BJ (cell line): ENCODE measurements around the gene DDX11. TPM values are rescaled to one million over a fixed set of nuclear protein-coding genes. Genes with fewer than 3 reads are reported as not detected.
"Not testable (repeated sequence)": the region's sequence is repeated elsewhere in the genome, so short reads cannot be mapped to it uniquely, and the experiment has no call there.

Source experiments
- CTCF ChIA-PET: fragments of 350-600 bp; formaldehyde crosslinking; extraction: SDS; loops from one replicate; lab custom pipeline; 2021; ENCODE audit warnings: antibody characterized with exemption, inconsistent platforms; lab: Yijun Ruan, JAX
- POLR2A ChIA-PET: fragments of 300-600 bp; sonication (Branson Sonifier 250); formaldehyde crosslinking; extraction: SDS; loops from one replicate; lab custom pipeline; 2021; ENCODE audit warnings: antibody characterized with exemption; lab: Charles Lee
- DNase-seq: peaks from one replicate; pipeline ENCODE4 v3.0.0-alpha.2; 2011; ENCODE audit warnings: low read depth
- H3K27me3 ChIP-seq: 2 replicates; pipeline ENCODE4 v1.6.0; 2011; ENCODE audit warnings: low read length; ENCODE audit not compliant: control insufficient read depth, insufficient read depth
- H3K36me3 ChIP-seq: 2 replicates; pipeline ENCODE4 v1.5.1; 2011; ENCODE audit warnings: low read length; ENCODE audit not compliant: control insufficient read depth, insufficient read depth
- H3K4me3 ChIP-seq: 2 replicates; pipeline ENCODE4 v1.5.1; 2011; ENCODE audit warnings: low read depth, mild to moderate bottlenecking, control low read depth, low read length
- CTCF ChIP-seq: IDR thresholded peaks from 2 replicates; pipeline ENCODE4 v1.5.1; 2011; ENCODE audit warnings: low read depth, mild to moderate bottlenecking, control low read depth, inconsistent platforms, low read length, moderate library complexity; ENCODE audit not compliant: insufficient read depth
- polyA plus RNA-seq: library from polyadenylated mRNA; depleted of rRNA; stranded (reverse); fragments of >200 nt; gene quantifications from 2 replicates; pipeline ENCODE4 v1.2.3, GENCODE V29; 2011

DDX11 gene
- polyA plus RNA-seq, 1 experiment = 12.8 TPM

DNA sequence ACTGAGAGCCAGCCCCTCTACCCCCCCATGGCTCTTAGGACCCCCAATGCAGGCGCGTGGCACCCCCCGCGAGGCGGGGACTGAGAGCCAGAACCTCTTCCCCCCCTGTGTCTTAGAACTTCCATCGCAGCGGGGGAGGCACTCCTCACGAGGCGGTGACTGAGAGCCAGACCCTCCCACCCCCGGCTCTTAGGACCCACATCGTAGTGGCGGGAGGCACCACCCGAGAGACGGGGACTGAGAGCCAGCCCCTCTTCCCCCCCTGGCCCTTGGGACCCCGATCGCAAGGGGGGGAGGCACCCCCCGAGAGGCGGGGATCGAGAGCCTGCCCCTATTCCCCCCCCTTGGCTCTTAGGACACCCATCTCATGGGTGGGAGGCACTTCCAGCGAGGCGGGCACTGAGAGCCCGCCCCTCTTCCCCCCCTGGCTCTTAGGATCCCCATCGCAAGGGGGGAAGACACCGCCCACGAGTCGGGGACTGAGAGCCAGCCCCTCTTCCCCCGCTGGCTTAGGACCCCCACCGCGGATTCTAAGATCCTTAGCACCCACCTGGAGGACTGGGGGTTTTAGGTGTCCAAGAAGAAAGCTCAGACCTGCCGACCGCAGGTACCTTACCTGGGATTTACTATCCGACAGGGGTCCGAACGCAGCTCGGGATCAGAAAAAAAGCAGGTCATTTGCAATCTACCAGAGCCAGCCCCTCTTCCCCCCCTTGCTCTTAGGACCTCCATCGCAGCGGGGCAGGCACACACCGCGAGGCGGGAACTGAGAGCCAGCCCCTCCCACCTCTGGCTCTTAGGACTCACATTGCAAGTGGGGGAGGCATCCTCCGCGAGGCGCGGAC, 44.9 kb downstream of the DDX11 start:
- ChIA-PET POLR2A (no interaction called here), CTCF (no interaction called here)
- Histone ChIP-seq H3K36me3 (no peaks in the 10 kb centered on the region), H3K27me3 (peaks cover 19% of the 10 kb centered on the region), H3K4me3 (no peak overlapping the region)
- DNase-seq = no peak
- TF ChIP-seq CTCF = no peak

GRCh38 chr12:31119192-31119802, 45.6 kb downstream of the DDX11 start:
- POLR2A ChIA-PET = no interaction called here
- CTCF ChIA-PET = no interaction called here
- H3K4me3 ChIP-seq = no peak overlapping the region
- no peak for TF ChIP-seq CTCF
- no peaks in the 10 kb centered on the region for H3K36me3 ChIP-seq
- no peak for DNase-seq
- H3K27me3 ChIP-seq = peaks cover 19% of the 10 kb centered on the region

DNA sequence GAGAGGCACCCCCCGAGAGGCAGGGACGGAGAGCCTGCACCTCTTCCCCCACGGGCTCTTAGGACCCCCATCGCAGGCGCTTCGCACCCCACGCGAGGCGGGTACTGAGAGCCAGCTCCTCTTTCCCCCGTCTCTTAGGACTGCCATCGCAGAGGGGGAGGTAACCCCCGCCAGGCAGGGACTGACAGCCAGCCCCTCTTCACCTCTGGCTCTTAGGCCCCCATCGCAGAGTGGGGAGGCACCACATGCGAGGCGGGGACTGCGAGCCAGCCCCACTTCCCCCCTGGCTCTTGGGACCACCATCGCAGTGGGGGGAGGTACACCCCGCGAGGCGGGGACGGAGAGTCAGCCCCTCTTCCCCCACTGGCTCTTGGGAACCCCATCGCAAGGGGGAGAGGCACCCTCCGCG, 46.1 kb downstream of the DDX11 start:
- CTCF ChIA-PET = no interaction called here
- no peak for DNase-seq
- TF ChIP-seq CTCF = no peak
- POLR2A ChIA-PET = no interaction called here
- no peak overlapping the region for H3K4me3 ChIP-seq
- peaks cover 19% of the 10 kb centered on the region for H3K27me3 ChIP-seq
- H3K36me3 ChIP-seq = no peaks in the 10 kb centered on the region

DNA sequence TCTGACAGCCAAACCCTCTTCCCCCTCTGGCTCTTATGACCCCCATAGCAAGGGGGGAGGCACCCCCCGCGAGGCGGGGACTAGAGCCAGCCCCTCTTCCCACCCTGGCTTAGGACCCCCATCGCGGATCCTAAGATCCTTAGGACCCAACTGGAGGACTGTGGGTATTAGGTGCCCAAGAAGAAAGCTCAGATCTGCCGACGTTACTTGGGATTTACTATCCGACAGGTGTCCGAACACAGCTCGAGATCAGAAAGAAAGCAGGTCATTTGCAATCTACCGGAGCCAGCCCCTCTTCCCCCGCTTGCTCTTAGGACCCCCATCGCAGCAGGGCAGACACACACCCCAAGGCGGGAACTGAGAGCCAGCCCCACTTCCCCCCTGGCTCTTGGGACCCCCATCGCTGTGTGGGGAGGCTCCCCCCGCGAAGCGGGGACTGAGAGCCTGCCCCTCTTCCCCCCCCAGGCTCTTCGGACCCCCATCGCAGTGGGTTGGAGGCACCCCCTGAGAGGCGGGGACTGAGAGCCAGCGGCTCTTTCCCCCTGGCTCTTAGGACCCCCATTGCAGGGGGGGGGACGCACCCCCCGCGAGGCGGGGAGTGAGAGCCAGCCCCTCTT, 46.8 kb downstream of the DDX11 start:
- POLR2A ChIA-PET = no interaction called here
- no peak for DNase-seq
- no peaks in the 10 kb centered on the region for H3K36me3 ChIP-seq
- no peak overlapping the region for H3K4me3 ChIP-seq
- TF ChIP-seq CTCF = no peak
- CTCF ChIA-PET = no interaction called here
- H3K27me3 ChIP-seq = peaks cover 19% of the 10 kb centered on the region

DNA sequence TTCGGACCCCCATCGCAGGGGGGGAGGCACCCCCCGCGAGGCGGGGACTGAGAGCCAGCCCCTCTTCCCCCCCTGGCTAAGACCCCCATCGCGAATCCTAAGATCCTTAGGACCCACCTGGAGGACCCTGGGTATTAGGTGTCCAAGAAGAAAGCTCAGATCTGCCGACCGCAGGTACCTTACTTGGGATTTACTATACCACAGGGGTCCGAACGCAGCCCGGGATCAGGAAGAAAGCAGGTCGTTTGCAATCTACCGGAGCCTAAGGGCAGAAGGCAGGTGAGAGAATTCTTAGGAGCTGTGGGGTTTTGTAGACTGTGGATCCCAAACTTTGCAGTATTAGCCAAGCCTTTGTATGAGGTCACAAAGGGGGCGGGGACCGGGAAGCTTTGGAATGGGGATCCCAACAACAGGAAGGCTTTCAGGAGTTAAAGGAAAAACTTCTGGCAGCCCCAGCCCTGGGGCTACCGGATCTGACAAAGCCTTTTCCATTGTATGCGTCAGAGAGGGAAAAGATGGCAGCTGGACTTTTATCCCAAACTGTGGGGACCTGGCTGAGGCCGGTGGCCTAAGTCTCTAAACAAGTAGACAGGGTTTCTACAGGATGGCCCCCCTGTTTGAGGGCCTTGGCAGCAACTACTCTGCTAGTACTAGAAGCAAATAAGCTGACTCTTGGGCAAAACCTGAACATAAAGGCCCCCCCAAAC, 47.5 kb downstream of the DDX11 start:
- DNase-seq, CTCF ChIA-PET, POLR2A ChIA-PET, H3K4me3 ChIP-seq, H3K36me3 ChIP-seq: not testable (repeated sequence)
- H3K27me3 ChIP-seq = peaks cover 19% of the 10 kb centered on the region
